ENCODE data around the gene FAM107B.
"Not testable (repeated sequence)": the region's sequence is repeated elsewhere in the genome, so short reads cannot be mapped to it uniquely, and the experiment has no call there.

FAM107B gene

DNA sequence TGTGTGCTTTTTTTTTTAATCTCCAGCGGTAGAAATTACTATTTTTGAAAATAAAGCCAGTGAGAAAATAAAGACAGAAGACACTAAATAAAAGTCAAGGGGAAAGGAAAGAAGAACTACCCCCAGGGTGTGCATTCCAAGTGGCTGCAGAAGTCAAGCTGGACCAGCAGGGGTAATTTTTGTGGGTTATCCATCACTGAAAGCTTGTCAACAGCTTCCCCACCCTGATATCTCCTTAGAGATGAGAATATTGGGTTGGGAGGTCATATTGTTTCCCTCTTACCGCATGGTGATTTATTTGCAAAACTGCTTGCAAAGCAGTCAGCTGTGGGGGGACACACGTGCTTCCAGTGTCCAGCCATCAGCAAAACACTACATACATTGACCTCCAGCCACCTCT is 46.4 kb downstream of the FAM107B start:
- DNase-seq = no peak

DNA sequence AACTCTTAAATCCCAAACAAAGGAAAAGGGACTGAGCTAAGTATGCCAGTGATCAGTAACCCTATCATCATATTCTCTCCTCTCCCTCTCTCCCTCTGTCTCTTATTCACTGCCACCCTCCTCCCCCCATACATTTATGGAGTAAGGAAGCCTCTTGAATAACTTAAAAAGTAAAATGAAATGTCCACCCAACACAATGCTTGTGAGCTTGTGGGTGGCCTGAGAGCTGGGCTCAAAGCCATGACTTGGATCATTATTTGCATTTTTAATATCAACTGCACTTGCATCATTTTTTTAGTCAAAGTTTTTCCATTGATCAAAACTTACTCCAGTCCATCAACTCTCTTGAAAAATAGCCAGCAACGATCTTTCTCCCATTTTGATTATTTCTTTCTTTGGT is 46.8 kb downstream of the FAM107B start:
- peak; percentile 53 for DNase-seq

GRCh38 chr10:14727465-14727864 is 47.2 kb downstream of the FAM107B start:
- no peak for DNase-seq

DNA sequence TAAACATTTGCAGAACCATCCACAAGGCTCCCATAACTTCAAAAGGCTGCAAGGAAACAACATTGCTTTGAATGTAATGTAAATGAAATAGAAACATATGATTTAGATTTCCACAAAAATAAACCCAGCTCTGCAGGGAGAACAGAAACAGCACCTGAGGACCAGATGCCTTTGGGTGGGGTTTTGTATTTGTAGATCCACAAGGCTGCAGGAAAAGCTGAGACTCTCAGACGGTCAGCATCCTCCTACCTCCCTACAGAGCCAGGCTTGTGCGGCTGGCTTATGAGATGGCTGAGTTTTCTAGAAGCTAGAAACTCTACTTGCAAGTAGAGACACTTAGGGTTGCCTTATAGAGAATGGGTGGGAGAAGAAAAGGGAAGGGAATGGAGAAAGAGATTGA is 49.8 kb downstream of the FAM107B start:
- DNase-seq = no peak

- DNase-seq = no peak
Observed at GRCh38 chr10:14723052-14723689, 51.5 kb downstream of the FAM107B start.

- DNase-seq = no peak
Observed at GRCh38 chr10:14717552-14717951, 57.1 kb downstream of the FAM107B start.

- DNase-seq = no peak
Observed at GRCh38 chr10:14712991-14713424, 61.7 kb downstream of the FAM107B start.

DNA sequence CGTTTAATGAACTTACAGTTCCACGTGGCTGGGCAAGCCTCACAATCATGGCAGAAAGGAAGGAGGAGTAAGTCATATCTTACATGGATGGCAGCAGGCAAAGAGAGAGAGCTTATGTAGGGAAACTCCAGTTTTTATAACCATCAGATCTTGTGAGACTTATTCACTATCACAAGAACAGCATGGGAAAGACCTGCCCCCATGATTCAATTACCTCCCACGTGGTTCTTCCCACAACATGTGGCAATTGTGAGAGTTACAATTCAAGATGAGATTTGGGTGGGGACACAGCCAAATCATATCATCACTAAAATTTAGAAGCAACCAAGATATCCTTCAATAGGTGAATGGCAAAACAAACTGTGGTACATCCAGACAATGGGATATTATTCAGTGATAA is 65.4 kb downstream of the FAM107B start:
- not testable (repeated sequence) for DNase-seq

DNA sequence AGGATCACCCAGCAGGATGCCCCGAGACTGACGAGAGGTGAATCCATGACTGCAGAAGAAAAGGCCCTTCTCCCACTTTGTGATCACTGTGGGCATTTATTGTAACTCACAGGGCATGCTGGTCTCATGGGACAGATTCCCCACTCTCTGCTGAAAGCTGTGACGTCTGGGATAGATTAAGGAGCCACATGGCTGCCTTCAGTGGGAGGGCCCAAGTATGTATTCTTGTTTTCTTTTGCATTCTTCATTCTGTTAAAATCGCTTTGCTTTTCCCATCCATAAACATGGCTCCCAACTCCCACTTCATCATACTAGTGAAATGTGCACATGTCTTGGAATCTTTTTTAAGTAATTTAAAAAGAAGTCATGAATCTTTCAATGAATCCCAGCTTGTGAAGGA is 67.2 kb downstream of the FAM107B start:
- DNase-seq = no peak

DNA sequence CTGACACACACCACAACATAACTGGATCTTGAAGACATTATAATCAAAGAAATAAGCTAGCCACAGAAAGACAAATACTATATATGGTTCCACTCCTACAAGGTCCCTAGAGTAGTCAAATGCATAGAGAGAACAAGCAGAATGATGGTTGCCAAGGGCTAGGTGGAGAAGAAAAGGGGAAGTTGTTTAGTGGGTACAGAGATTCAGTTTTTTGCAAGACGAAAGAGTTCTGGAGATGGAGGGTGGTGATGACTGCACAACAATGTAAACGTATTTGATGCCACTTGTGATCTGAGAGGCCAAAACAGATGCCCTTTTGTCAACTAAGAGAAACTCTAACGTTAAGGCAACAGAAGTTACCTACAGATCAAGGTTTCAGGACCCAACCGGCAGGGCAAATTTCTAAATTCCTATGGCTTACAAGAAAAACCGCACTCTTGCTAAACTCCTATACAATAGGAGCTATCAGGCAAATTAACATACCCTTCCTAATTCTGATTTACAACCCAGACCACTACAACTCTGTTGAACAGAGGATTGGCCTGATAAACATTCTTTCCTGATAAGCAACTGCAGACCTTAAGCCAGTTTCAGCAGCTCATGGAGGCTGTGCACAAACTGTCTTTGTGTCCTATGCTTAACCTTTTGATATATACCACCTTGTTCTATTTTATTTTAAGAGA is 69.0 kb downstream of the FAM107B start:
- no peak for DNase-seq

GRCh38 chr10:14703631-14704001 is 71.1 kb downstream of the FAM107B start:
- no peak for DNase-seq

GRCh38 chr10:14701466-14701865 is 73.2 kb downstream of the FAM107B start:
- DNase-seq = no peak

GRCh38 chr10:14700546-14700945 is 74.2 kb downstream of the FAM107B start:
- DNase-seq = no peak

DNA sequence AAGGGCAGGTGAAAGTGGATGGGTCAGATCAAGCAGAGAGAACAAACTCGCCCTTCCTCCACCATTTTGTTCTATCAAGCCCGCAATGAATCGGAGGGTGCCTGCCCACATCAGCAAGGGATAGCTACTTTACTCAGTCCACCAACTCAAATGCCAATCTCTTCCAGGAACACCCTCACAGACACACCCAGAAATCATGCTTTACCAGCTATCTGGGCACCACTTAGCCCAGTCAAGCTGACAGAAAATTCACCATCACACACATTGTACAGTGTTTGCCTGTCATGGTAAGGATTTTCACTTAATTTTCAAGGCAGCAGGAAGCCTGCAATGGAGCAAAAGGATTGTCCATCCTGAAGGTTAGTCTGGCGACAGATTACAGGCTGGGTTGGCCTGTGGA is 75.2 kb downstream of the FAM107B start:
- no peak for DNase-seq

- DNase-seq = no peak
Observed at GRCh38 chr10:14698829-14699170, 75.9 kb downstream of the FAM107B start.

DNA sequence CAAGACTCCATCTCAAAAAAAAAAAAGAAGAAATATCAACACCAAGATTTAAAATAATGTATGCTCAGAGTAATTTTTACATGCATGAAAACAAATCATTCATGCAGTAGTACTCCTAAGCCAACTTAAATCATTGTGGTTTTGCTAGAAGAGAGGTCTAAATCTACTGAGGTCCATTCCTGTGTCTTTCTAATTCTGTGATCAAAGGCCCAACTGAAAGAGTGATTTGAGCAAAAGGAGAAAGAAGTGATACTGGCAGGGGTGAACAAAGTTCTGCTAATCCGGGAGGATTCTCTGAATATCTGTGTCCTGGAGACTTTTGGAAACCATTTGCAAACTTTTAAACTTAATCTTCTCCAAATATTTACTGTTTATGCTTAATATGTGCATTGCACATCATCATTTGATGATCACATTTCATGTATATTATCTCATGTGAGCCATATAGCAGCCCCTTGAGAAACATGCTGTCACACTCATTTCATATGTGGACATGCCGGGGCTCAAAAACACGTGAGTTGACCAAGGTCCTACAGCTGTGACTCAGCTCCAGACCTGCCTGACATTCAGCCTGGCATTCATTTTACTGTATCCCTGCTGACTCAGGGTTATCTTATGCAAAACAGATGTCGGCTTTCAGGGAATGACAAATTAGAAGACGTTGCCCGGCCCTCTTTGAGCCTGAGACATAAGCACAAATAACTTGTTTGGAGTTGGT is 76.4 kb downstream of the FAM107B start:
- no peak for DNase-seq

DNA sequence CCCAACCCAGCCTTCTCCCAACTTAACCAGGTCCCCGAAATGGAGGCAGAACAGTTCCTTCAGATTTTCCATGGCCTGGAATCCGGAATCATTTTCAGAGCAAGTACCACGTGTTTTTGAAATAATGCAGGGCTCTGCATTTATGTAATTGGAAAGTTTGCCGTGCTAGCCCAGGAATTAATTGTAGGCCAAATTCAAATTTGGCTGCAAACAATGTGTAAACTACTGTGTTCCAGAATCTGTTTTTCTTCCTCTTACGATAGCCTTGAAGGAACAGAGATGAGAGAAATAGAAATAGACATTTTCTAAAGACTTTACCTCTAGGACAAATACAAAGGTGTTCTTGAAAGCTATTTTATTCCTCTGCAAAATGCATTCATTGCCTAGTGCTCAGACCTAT is 77.4 kb downstream of the FAM107B start:
- DNase-seq = no peak

GRCh38 chr10:14696821-14697220 is 77.9 kb downstream of the FAM107B start:
- no peak for DNase-seq

GRCh38 chr10:14695847-14696480 is 78.7 kb downstream of the FAM107B start:
- no peak for DNase-seq

DNA sequence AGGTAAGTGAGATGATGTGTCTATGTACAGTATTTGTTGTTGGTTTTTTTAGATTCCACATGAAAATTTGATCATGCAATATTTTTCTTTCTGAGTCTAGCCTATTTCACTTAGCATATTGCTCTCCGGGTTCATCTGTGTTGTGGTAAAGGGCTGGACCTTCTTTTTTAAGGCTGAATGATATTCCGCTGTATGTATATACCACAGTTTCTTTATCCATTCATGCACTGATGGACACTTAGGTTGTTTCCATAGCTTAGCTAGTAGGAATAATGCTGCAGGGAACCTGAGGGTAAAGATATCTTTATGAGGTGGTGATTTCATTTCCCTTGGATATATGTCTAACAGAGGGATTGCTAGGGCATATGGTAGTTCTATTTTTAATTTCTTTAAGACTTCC is 80.8 kb downstream of the FAM107B start:
- no peak for DNase-seq

GRCh38 chr10:14692344-14693076 is 82.2 kb downstream of the FAM107B start:
- no peak for DNase-seq

GRCh38 chr10:14691359-14691758 is 83.3 kb downstream of the FAM107B start:
- DNase-seq = no peak

- peak; percentile 45 for DNase-seq
Observed at GRCh38 chr10:14688606-14689005, 86.1 kb downstream of the FAM107B start.
